ENCODE data around the gene GH1.
"Not testable (repeated sequence)": the region's sequence is repeated elsewhere in the genome, so short reads cannot be mapped to it uniquely, and the experiment has no call there.

Gene GH1

GRCh38 chr17:63892316-63893037, 26.2 kb downstream of the GH1 start:
- not testable (repeated sequence) for H3K4me2 ChIP-seq; H3K79me2 ChIP-seq (ENCODE audit: insufficient read depth, low read depth); H3K27me3 ChIP-seq (ENCODE audit: insufficient read depth, low read depth); H3K36me3 ChIP-seq (ENCODE audit: insufficient read depth); H3K4me3 ChIP-seq (IDR thresholded peaks at IDR 0.05; ENCODE audit: insufficient read depth, low read depth, low read length); H3K27ac ChIP-seq; H3K4me1 ChIP-seq (ENCODE audit: low read depth, poor library complexity, severe bottlenecking); H4K20me1 ChIP-seq (ENCODE audit: insufficient read depth); H2AFZ ChIP-seq (ENCODE audit: low read depth); H3K9ac ChIP-seq
- 0 out of 2 replicates have a peak, but pooled peaks have one; percentile 19 for TF ChIP-seq CTCF (conservative IDR thresholded peaks at IDR 0.05; ENCODE audit: low read depth, low read length)

GRCh38 chr17:63889026-63889848, 29.4 kb downstream of the GH1 start:
- TF ChIP-seq CTCF (conservative IDR thresholded peaks at IDR 0.05; ENCODE audit: low read depth, low read length) = peak; percentile 72
- H3K27me3 ChIP-seq (ENCODE audit: insufficient read depth, low read depth); H3K4me3 ChIP-seq (IDR thresholded peaks at IDR 0.05; ENCODE audit: insufficient read depth, low read depth, low read length); H4K20me1 ChIP-seq (ENCODE audit: insufficient read depth); H3K36me3 ChIP-seq (ENCODE audit: insufficient read depth); H3K79me2 ChIP-seq (ENCODE audit: insufficient read depth, low read depth); H2AFZ ChIP-seq (ENCODE audit: low read depth); H3K27ac ChIP-seq; H3K4me2 ChIP-seq; H3K9ac ChIP-seq; H3K4me1 ChIP-seq (ENCODE audit: low read depth, poor library complexity, severe bottlenecking): not testable (repeated sequence)

GRCh38 chr17:63885119-63885518, 33.5 kb downstream of the GH1 start:
- H3K36me3 ChIP-seq (ENCODE audit: insufficient read depth); H3K4me1 ChIP-seq (ENCODE audit: low read depth, poor library complexity, severe bottlenecking); H3K27ac ChIP-seq; H3K9ac ChIP-seq; H3K4me2 ChIP-seq; H4K20me1 ChIP-seq (ENCODE audit: insufficient read depth); H3K79me2 ChIP-seq (ENCODE audit: insufficient read depth, low read depth); H3K4me3 ChIP-seq (IDR thresholded peaks at IDR 0.05; ENCODE audit: insufficient read depth, low read depth, low read length); H2AFZ ChIP-seq (ENCODE audit: low read depth): not testable (repeated sequence)
- peaks cover 12% of the 10 kb centered on the region for H3K27me3 ChIP-seq (ENCODE audit: insufficient read depth, low read depth)

GRCh38 chr17:63882626-63883126, 36.0 kb downstream of the GH1 start:
- H3K4me3 ChIP-seq (IDR thresholded peaks at IDR 0.05; ENCODE audit: insufficient read depth, low read depth, low read length); H3K4me1 ChIP-seq (ENCODE audit: low read depth, poor library complexity, severe bottlenecking); H3K79me2 ChIP-seq (ENCODE audit: insufficient read depth, low read depth); H3K9ac ChIP-seq; H4K20me1 ChIP-seq (ENCODE audit: insufficient read depth); H3K4me2 ChIP-seq; H3K36me3 ChIP-seq (ENCODE audit: insufficient read depth); H2AFZ ChIP-seq (ENCODE audit: low read depth); H3K27ac ChIP-seq: not testable (repeated sequence)
- peaks cover 26% of the 10 kb centered on the region for H3K27me3 ChIP-seq (ENCODE audit: insufficient read depth, low read depth)

GRCh38 chr17:63881935-63882601, 36.6 kb downstream of the GH1 start, which contains the start of gene GH2:
TSS of gene GH2 (minus strand) at chr17:63881944. CDS start at chr17:63881801, 143 bp downstream.
- H3K4me1 ChIP-seq (ENCODE audit: low read depth, poor library complexity, severe bottlenecking) = no peaks in the 10 kb centered on the region
- no peaks in the 10 kb centered on the region for H3K79me2 ChIP-seq (ENCODE audit: insufficient read depth, low read depth)
- no peak within 1 kb of the TSS for H3K27ac ChIP-seq
- peak; percentile 80 for TF ChIP-seq CTCF (conservative IDR thresholded peaks at IDR 0.05; ENCODE audit: low read depth, low read length)
- H3K36me3 ChIP-seq (ENCODE audit: insufficient read depth) = no peaks in the 10 kb centered on the region
- peaks cover 32% of the 10 kb centered on the region for H3K27me3 ChIP-seq (ENCODE audit: insufficient read depth, low read depth)
- H4K20me1 ChIP-seq (ENCODE audit: insufficient read depth) = no peaks in the 10 kb centered on the region
- H3K9ac ChIP-seq = no peak within 1 kb of the TSS
- no peak within 1 kb of the TSS for H3K4me3 ChIP-seq (IDR thresholded peaks at IDR 0.05; ENCODE audit: insufficient read depth, low read depth, low read length)
- H3K4me2 ChIP-seq = no peak within 1 kb of the TSS
- H2AFZ ChIP-seq (ENCODE audit: low read depth) = no peak within 1 kb of the TSS

- H2AFZ ChIP-seq (ENCODE audit: low read depth); H3K36me3 ChIP-seq (ENCODE audit: insufficient read depth); H3K4me2 ChIP-seq; H3K4me3 ChIP-seq (IDR thresholded peaks at IDR 0.05; ENCODE audit: insufficient read depth, low read depth, low read length); H3K9ac ChIP-seq; H4K20me1 ChIP-seq (ENCODE audit: insufficient read depth); H3K27ac ChIP-seq; H3K79me2 ChIP-seq (ENCODE audit: insufficient read depth, low read depth); H3K4me1 ChIP-seq (ENCODE audit: low read depth, poor library complexity, severe bottlenecking): not testable (repeated sequence)
- H3K27me3 ChIP-seq (ENCODE audit: insufficient read depth, low read depth) = peaks cover 37% of the 10 kb centered on the region
Measured at GRCh38 chr17:63881337-63881736, 37.3 kb downstream of the GH1 start.

Data from KMS-11 (cell line).